Stimulated activated CD4-positive, alpha-beta T cell treated with anti-CD3 and anti-CD28 coated beads, TNF-alpha, amount 100 ng/mL, for 4 hours (primary cell): ENCODE measurements around the gene CDHR1.
A peak's percentile ranks its signal among the peaks of the same experiment; 100 is the strongest.

Experiments used
- DNase-seq, 3 experiments: peaks; one replicate each; pipeline ENCODE4 v3.0.0-alpha.2; 2020; ENCODE audit warnings: low read depth in 3 of 3

The CDHR1 gene

DNA sequence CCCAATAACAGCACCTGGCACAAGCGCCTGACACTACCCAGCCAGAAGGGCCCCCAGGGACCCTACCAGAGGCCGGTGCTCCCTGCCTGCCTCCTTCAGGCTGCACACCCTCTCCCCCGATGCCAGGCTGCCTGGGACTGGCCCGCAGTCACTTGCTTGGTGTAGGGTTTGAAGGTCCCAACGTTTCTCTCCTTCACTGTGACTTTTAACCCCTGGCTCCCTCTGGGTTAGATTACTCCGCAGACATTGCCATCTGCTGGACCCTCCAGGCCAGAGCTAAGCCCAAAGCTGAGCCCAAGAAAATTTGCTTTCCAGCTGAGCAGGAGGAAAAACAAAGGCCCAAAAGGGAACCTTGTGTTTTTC lies 6.9 kb downstream of the CDHR1 start:
- no peak for DNase-seq

DNA sequence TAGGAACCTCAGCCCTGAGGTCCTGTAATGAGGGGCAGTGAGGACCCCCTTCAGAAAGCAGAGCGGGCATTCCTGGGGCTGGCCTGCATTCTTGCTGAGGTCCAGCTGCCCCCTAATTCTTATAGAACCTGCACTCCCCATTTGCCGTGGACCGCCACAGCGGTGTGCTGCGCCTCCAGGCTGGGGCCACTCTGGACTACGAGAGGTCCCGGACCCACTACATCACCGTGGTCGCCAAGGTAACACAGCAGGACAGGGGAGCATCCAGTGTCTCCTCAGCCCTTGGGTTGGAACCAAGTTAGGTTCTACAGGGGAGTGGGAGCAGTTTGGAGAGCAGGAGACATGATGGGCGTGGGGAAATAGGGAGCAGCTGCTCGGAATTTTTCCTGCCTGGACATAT lies 7.3 kb downstream of the CDHR1 start:
- no peak for DNase-seq

GRCh38 chr10:84202349-84202748 lies 8.0 kb downstream of the CDHR1 start:
- DNase-seq: no peak

GRCh38 chr10:84204122-84204521 lies 9.8 kb downstream of the CDHR1 start:
- no peak for DNase-seq

DNA sequence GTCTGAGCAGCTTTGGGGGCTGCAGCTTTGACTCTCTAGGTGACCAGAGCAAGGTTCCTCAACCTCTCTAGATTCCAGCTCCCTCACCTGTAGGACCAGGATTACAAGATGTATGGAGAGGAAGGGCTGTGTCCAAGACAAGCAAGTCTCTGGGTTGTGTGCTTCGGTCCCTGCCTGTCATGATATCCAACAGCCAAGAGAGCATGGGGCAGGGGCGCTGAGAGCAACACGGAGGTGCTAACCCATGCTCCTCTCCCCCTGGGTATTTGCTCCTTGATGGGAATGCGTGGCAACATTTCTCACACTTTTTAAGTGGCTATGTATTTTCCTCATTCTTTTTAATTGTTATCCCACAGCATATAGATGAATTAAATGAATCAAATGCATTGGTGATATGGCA lies 10.3 kb downstream of the CDHR1 start:
- no peak for DNase-seq

DNA sequence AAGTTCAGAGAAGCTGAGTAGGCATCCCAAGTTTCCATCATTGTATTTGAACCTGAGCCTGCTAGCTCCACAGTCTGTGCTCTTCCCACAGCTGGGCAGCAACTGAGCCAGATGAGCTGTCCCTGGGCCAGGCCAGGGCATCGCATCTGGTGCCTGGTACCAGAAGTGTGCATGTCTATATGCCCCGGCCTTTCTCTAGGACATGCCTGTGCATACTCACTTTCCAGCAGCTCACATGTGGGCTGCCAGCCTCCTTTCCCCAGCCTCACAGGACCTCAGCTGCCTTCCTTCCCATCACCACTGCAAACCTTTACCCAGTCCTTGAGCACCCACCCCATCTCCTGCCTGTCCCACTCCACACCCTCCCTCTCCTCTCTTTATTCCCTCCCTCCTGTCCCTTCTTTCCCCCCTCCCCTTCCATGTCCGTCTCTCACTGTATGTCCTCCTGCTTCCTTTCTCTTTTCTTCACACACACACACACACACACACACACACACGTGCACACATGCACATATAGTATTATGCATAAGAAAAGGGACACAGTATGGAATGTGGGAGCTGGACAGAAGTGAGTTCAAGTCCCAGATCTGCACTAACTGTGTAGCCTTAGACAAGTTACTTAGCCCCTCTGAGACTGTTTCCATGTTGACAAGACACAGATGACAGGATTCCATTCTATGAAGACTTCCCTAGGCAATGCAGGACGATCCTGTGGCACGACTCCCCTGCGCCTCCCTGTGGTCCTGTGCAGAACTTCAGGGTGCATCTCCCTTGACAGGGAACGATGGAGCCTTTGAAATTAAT lies 10.9 kb downstream of the CDHR1 start:
- DNase-seq: peak; percentile 22 to 26 (median 25)

DNA sequence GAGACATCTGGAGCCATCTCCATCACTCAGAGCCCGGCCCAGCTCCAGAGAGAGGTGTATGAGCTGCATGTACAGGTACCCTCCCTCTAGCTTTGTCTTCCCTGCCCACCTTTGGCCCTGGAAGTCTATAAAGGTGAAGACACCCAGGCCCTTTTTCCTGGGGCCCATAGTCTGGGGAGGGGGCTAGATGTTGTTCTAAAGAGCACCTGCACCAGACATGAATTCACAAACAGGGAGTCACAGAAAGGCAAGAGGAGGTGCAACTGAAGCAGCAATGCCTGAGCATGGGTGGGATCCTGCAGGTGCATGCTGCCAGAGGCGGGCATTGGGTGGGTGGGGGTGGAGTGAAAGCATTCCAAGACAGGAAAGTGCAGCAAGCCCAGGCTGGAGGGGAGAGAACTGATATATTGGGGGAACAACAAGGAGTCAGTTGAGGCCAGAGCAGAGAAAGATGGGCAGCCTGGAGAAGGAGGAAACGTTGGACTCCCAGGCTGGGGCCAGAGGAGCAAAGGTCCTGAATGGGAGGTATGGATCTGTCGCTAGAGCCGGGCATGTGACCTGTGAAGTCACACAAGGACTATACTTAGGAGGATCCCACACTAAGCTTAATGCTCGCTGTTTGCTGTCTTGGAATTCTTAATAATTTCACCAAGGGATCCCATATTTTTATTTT lies 11.7 kb downstream of the CDHR1 start:
- no peak for DNase-seq

- DNase-seq: no peak
Observed at GRCh38 chr10:84208023-84208422, 13.7 kb downstream of the CDHR1 start.

DNA sequence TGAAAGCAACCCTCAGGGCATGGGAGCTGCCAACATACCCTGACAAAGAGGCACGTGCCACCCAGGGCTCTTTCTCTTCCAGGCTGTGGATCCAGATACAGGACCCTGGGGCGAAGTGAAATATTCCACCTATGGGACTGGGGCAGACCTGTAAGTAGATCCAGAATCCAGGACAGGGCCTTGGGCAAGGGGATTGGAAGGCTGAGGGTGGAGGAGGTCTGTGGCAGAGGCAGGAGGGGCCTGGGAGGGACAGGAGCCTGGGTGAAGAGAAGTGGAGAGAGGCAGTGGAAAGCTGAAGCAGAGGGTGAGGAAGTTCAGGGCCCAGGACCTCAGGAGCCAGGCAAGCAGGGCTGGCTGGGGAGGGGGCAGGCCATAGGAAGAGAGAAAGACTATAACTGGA lies 17.2 kb downstream of the CDHR1 start:
- no peak for DNase-seq

DNA sequence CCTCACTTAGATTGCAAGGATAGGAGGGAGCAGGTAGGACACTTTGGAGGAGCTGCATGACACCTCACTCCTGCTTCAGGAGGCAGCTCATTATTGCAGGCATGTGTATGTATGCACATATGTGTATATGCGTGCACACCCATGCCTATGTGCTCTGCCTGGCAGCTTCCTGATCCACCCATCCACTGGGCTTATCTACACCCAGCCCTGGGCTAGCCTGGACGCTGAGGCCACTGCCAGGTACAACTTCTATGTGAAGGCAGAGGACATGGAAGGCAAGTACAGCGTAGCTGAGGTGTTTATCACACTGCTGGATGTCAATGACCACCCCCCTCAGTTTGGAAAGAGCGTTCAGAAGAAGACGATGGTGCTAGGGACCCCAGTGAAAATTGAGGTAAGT lies 17.7 kb downstream of the CDHR1 start:
- DNase-seq: no peak

GRCh38 chr10:84213076-84213475 lies 18.7 kb downstream of the CDHR1 start:
- DNase-seq: no peak

GRCh38 chr10:84214046-84214572 lies 19.8 kb downstream of the CDHR1 start:
- no peak for DNase-seq

GRCh38 chr10:84214612-84215235 lies 20.4 kb downstream of the CDHR1 start:
- no peak for DNase-seq

DNA sequence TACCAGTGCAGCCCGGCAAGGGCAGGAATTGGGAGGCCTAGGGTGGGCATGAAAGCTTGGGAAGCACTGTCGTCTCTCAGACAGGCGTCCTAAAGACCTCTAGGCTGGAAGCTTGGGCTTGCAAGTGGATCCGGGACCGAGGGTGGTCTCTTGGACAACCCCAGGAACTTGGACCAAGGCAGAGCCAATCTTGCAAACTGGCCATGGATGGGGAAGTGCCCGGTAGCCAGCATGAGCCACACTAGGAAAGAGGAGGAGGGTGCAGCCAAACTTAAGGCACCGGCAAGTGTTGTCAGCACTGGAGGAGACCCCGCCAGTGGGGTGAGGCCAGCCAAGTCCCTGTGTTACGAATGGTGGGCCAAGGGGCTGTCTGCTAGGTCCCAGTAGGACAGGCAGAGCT lies 22.5 kb downstream of the CDHR1 start:
- no peak for DNase-seq

- DNase-seq: no peak
Observed at GRCh38 chr10:84217746-84218145, 23.4 kb downstream of the CDHR1 start.

- no peak for DNase-seq
Observed at GRCh38 chr10:84221916-84222315, 27.6 kb downstream of the CDHR1 start.

- DNase-seq: no peak
Observed at GRCh38 chr10:84224411-84225028, 30.2 kb downstream of the CDHR1 start.

DNA sequence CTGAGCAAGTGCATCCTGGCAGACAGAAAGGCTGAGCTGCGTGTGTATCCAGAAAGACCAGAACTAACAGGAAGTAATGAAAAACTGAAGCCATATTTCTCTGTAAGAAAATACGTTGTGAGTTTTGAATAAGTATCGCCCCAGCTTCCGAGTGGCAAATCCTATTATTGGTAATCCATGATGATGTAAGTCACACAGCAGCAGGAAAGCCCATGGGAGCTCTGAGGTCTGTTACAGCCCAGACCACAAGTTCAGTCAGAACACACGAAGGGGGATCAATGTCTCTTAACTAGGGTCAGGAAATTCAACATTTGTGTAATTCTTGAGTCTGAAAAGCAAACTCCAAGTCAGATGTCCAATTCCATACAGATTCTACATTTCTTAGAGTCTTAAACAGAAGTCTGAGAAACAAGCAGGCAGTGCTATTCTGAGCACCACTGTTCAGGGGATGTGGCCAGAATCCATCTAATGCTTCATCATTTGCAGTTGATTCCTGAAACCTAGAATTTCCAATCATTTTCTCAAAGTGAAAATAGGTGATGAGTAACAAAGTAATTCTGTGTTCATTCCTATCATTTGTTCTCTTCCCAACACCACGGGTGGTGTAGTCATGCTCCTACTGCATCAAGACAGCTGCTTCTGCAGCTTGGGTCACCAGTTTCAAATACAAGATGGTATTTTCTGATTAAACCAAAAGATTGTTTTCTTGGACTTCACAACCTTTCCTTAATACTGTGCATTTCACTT lies 31.3 kb downstream of the CDHR1 start, which contains the start of gene LRIT2:
Gene LRIT2, minus strand, starts transcription at position 118 of the 747 bp plus-strand sequence. Its CDS starts 24 bp downstream, at position 94.
- DNase-seq: no peak

DNA sequence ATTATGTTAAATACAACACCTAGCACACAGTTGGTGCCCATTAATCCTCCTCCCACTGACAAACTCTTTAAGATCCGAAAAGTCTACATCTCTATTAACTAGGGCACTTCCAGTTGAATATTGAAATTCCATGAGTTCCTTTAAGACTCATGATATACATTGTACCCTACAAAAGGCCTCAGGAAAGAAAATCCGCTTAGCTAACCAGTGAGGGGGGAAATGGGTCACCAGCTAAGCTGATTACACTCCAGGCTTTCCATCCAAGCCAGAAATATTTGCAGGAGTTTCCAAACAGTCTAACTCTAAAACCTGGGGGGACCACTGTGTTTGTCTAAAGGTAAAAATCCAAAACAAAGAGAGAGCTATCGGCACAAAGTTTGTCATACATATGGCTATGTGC lies 32.3 kb downstream of the CDHR1 start:
- no peak for DNase-seq

- no peak for DNase-seq
Observed at GRCh38 chr10:84227810-84228209, 33.5 kb downstream of the CDHR1 start.

DNA sequence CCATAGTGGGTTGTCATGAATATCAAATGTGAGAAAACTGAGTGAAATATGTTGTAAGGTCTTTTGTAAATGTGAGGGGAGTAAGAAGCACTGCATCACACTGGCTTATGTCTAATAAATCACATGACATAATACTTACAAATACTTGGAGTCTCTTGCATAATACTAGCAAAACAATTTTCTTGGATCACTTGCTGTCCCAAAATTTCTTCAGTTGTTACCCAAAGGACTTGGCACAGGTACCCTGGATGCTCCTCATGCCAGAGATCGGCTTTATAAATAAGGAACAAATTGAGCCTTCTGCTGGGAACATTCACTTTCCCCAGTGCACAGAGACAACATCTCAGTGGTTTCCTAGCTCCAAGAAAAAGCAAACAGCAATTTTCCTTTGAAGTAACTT lies 36.0 kb downstream of the CDHR1 start:
- DNase-seq: no peak

DNA sequence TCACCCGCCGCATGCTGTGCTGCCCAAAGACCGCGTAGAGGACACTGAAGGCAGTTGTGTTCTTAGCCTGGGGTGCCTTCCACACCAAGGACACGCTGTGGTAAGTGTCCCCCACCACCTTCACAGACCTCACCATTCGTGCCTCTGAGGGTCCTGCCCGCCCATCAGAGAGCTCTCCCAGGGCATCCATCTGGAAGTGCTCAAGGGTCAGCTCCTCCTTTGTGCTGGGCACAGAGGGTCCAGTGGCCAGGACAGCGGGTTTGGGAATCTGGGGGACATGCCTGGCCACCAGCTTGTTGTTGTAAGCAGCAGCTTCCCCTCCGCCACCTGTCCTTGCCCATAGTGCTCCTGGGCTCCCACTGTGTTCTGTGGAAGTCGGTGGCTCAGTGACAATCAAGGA lies 38.0 kb downstream of the CDHR1 start:
- no peak for DNase-seq
